HPDE6-E6E7 (cell line): ENCODE measurements around the gene NXPH2.
"Not testable (repeated sequence)": the region's sequence is repeated elsewhere in the genome, so short reads cannot be mapped to it uniquely, and the experiment has no call there.

Source experiments
- DNase-seq: peaks from one replicate; pipeline ENCODE4 v3.0.0; 2011; ENCODE audit warnings: missing footprints; ENCODE audit errors: extremely low spot score

The NXPH2 gene

DNA sequence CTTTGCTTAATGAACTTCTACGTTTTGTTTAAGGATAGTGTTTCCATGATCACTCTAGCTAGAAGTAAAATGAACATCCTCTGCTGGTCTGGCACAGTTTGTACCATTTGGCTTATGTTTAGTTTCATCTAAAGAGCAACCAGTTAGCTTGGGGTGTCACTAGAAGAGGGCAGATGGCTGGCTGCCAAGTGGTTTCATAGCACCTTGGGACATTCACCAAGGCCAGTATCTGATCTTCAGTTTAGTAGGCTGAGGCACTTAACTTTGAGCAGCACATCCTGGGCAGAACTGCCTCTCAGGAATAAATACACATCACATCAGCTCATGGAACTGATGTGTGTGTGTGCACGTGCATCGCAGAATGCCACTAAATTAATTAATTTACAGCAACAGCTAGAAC, 68.4 kb downstream of the NXPH2 start:
- no peak for DNase-seq

DNA sequence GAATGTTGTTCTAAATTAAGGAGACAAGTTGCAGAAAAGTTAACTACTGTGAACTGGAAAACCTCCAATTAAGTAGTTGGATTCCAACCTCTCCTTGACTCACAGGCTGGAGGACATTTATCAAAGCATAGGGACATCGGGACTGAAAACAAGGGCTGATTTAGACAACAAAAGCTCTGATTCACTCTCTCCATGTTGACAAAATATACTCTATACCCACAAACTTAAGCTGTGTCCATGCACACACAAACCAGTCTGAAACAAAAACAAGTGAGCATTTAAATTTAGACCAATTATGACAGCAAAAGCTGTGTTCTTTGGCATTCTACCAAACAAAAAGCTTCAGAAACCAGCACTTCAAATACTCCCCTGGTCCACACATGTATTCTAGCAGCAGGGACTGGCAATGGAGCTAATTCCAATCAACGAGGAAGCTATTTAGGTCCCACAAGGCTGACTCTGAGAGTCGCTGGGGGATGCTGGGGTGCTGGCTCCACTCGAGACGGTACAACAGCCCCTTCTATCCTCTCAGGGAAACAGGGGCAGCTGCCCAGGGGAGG, 71.4 kb downstream of the NXPH2 start:
- DNase-seq = no peak

DNA sequence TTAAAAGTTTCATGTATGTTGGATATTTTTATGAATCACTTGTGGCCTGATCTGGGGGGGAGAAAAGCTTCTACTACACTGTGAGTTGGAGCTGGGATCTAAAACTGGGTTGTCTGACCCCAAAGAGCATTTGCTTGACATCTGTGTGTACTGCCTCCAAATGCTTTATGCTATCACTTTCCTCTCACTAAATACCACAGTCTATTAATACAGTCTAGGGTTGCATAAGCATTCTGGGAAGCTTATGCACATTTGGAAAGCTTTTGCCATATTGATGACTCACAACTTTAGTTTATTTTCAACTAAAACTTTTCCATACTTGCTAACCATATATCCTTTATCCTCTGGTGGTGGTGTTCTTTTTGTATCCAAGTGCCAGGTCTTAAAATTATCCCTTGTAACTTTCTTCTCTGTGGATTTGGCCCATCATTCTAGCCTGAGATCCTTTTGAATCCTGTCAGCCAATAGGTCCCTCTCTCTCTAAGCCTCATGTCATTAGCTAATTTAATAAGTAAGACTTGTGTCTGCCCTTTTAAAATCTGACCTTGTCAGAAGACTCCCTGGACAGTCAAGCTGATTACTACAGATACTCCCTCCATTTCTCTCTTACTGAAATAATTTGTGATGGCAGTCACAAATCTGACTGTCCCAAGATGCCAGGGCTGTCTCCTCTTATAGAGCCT, 72.7 kb downstream of the NXPH2 start:
- DNase-seq = no peak

DNA sequence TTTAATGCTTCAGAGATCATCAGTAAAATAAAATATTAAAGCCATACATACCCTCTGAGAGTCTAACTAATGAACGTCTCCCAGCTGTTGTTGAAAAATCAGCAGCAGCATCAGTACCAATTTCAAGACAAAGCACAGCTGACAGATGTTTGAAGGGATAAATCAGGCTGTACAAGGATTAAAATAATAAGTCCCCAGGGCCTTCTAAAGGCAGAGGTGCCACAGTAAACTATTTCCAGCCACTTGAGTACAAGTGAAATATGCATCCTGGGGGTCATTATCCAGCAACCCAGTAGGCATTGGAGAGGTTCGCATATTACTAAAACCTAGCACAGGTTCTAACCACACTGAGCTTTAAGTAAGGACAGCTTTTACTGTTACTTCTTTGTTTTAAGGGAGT, 76.9 kb downstream of the NXPH2 start:
- no peak for DNase-seq

DNA sequence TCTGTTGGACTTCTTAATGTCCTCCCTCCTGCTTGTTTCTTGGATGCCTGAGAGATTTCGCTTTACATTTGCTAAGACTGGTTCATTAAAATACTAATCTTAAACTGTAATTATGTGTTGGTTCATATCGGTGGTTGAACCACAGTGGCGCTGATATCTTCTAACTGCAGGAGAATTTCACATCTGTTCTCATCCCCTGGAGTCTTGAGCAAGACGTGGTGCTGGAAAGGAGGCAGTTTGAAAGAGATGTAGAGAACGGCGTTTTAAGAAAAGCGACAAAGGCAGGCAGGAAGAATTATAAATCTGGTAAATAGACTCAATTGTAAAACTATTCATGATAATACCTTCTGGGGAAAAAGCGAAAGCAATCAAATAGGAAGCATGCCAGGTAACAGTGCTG, 79.5 kb downstream of the NXPH2 start:
- DNase-seq = no peak

DNA sequence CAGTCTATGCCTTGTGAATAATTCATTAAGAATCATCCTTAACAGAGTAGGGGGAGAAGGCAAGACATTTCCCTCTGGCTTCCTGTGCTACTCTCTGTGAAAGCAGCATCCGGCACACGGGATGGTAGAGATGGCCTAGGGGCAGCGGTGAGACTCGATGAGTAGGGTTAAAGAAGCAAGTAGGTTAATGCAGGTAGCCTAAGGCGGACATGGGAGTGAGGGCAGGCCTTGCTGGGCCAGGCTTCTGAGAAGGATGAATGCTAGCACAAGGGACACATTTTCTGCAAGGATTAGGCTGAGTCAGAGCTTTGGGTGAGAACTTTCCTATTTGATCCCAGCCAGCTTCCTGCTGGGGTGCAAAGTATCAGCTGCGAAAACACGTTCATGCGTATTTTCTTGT, 80.8 kb downstream of the NXPH2 start:
- DNase-seq = no peak

DNA sequence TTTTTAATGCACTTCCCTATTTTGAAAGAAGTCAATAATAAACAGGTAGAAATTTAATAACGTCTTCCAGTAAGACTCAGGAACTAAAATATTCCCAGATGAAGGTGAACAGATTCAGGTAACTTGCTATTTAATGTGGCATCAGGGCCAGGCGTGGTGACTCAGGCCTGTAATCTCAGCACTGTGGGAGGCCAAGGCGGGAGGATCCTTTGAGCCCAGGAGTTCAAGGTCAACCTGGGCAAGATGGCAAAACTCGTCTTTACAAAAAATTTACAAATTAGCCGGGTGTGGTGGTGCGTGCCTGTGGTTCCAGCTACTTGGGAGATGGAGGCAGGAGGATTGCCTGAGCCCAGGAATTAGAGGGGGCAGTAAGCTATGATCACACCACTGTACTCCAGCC, 81.8 kb downstream of the NXPH2 start:
- no peak for DNase-seq

DNA sequence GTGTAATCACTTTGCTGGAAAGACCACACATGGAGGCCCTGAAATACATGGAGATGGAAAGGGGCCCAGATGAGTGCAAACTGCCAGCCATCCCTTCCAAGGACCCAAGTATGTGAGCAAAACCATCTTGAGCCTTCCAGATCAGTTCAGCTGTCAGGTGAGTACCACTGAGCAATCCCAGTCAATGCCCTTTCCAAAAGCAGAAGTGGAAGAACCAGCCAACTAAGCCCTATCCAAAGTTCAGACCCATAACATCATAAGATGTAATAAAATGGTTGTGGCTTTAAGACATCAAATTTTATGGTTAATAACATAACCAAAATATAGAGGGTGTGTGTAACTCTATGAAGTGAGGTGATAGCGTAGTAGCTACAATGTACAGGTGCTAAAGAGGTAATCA, 88.5 kb downstream of the NXPH2 start:
- no peak for DNase-seq

DNA sequence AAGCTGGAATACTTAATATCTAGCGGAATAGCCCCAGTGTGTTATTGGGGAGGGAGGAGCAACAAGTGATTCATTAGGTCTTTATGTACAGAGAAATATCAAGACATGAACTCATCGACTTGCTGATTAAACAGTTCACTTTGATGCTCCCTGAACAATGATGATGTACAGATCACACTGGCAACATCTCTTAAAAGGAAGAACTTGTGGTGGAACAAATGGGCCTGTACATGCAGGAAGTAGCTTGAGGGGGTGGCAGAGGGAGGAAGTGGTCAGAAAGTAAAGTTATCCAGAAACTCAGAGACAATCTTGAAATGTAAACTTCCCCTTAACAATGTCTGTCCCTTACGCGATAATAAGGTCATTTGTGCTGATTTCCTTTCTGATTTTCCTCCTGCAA, 90.5 kb downstream of the NXPH2 start:
- no peak for DNase-seq

DNA sequence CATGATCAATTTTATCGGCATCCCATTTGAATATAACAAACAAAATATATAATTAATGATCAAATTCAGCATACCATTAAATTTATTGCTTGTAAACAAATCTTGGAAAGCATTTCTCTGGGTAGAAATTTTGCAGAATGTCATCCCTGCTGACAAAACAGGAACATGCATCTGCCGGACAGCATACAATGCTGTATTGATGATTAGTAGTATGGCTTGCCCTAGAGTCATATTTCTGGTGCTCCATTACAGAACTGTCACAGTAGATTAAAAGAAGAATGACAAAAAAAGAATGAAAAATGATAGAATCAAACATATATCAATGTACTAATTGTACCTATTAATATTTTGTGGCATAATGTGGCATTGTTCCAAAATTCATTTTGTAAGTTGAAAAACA, 98.0 kb downstream of the NXPH2 start:
- no peak for DNase-seq

DNA sequence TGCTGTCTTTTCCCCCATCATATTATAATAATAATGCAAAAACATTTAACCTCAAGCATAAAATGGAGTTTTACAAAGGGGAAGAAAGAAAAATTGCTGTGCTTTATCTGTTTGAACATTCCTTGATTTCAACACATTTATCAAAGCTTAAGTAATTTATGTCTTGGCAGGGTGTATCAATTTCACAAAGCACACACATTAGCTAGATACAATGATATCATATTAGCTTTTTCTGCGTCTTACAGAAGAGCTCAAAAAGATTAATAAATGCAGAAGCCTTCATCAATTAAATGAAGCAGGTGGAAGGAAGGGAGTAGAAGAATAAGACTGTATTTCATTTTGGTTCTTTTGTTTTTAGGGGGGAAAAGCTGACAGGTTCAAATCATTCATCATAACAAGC, 103.0 kb downstream of the NXPH2 start:
- no peak for DNase-seq

DNA sequence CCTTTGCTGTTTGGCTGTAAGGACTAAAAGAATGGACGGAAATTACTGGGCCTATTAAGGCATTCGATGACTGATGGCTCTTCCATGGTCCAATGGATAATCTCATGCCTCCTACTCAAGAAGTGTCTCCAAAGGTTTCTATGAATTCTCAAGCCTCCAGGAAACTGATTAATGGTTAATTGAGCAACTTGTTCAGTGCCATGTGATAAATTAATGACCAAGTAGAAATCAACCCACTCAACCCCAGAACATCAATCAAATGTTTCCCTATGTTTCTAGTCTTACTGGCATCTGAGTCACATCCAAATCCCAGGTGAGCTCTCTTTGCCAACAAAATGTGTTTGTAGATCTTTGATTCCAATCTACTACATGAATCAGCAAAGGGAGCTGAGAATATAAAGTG, 103.6 kb downstream of the NXPH2 start:
- DNase-seq = no peak

DNA sequence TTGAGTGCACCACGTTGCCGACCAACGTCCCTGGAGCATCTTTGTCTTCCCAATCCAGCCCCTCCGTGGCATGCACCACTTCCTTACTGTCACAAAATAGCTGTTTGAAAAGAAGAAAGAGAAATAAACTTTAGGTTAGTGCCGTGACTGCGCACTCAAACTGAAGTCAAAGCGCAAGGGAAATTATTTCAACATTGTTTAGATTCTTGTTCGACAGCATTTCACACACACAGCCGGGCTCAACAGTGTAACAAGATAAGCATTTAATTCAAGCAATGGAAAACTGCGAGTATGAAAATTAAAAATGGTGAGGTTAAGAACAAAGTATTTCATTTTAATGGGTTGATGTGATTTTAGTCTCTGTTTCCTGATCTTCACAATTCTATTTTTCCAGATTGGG, 108.6 kb downstream of the NXPH2 start:
- DNase-seq = no peak

DNA sequence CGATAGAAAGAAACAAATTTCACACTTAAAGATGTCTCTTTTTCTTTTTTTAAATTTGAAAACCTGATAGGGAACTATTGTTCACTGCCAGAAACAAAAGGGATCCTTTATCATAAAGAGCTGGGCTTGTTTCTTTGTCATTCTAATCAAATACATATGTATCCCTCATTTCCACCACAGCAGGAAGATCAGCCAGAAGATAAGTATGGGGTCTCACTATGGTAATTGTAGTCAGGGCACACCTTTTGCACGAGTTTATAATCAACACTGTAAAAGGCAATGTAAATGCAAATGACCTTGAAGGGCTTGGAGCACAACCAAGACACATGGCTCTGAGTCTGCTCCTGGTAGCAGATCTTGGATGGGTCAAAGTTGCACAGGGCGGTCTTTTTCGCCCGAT, 109.5 kb downstream of the NXPH2 start:
- no peak for DNase-seq

DNA sequence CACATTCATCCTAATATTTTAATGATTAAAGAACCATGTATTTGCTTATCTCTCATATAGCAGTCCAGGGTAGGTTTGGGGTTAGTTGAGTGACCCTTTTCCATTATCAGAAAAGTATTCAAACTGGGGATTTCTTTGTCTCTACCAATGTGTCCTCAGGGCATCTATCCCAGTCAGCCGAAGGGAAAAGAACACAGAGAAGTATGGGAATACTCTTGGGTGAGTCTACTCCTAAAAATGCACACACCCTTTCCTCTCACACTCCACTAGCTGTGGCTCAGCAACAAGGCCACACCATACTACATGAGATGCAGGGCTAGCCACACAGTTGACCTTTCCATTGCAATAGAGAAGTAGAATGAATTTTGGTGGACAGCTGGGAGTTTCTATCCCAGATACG, 114.3 kb downstream of the NXPH2 start:
- no peak for DNase-seq

DNA sequence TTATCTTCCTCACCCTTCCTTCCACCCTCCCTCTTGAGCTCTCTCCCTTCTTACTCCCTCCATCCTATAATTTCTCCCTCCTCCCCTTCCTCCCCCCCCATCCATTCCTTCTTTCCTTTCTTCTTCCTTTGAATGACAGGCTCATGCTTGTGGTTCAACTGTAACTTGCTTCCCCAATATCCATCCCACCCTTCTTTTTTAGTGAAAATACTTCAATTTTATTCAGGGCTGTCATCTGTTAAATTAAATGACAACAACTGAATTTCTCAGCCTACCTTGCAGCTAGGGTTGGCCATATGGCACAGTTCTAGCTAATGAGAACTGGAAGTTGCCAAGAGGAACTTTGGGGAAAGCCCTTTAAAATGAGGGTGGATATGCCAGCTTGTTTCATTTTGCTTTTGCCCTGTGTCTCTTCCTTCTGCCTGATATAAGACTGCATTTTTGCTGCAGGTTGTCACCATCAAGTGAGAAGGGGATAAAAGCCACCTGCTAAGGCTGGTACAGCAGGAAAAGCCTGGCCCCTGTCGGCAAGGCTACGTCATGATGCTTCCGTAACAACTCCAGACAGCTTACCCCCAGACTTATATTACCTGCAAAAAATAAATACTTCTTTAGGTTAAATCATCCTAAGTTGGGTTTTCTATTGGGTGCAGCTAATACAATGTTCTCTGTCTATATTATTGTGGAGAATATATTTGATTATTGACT, 121.8 kb downstream of the NXPH2 start:
- no peak for DNase-seq

DNA sequence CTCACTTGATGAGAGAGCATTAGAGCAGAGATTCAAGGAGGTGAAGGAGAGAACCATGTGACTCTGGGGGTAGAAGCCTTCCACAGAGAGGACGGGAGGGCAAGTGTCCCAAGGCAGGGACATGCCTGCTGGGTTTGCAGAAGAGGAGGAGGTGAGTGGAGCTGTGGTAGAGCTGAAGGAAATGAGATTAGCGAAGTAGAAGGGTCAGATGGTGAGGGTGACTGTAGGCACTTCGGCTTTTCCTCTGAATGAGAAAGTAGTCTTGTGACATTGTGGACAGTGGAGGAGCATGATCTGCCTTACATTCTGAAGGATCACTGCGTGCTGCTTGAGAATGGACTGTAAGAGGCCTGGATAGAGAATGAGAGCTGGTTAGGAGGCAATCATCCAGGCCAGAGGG, 126.0 kb downstream of the NXPH2 start:
- DNase-seq = no peak

DNA sequence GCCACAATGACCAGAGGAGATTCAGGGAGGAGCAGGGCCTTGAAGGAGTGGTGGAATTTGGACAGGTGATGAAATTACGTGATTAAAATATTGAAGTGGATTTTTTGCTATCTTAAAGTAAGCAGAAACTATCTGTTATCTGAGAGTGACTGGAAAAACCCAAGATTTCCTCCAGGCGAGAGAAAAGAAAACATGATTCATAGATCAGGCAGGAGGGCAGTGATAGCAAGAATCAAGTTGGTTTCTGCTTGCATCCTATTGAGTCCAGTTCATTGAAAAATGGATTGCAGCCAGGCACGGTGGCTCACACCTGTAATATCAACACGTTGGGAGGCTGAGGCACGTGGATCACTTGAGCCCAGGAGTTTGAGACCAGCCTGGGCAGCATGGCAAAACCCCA, 127.8 kb downstream of the NXPH2 start:
- DNase-seq = no peak

DNA sequence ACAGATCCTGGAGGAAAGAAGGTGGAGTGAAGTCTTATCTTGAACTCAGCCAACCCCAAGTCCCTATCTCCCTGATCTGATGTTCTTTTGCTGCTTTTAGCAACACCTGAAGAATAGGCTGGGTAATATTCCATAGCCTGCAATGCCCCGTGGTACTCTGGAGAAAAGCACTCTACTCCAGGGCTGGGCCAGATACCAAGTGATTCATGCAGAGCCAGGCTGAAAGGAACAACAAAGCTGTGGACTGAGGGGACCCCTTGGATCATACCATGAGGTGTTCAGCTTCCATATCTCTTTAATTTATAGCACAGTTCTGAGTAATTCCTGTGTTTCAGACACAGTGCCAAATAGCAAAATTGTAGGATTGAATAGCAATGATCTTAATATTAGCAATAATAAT, 130.6 kb downstream of the NXPH2 start:
- DNase-seq = no peak

DNA sequence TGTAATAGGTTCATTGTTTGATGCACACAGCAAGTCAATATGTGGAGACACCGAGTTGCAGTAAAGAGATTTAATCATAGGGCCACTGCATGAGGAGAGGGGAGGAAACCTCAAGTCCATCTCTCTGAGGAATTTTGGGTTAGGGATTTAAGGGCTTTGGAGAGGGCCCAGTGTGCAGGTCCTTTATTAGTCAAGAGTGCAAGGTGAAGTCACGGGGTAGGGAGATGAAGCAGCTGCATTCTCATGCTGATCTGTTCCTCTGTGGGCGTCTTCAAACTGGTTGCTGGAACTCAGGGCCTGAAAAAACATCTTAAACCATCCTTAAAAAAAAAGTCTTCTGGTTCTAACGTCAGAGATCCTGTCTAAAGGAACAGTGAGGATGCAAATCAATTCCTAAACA, 131.6 kb downstream of the NXPH2 start:
- DNase-seq = no peak

DNA sequence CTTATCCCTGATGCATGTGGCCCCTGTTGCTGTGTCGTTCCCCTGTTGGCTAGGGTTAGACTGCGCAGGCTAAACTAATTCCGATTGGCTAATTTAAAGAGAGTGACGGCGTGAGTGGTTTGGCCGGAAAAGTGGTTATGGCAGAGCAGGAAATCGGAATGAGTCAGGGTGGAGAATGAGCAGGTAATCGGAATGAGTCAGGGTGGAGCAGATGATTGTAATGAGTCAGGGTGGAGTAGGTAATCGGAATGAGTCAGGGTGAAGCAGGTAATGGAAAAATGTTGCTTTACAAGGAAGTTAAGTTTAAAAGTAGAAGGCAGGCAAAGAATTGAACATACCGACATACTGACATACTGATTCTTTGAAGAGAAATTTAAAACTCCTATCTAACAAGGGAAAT, 135.4 kb downstream of the NXPH2 start:
- DNase-seq = not testable (repeated sequence)

DNA sequence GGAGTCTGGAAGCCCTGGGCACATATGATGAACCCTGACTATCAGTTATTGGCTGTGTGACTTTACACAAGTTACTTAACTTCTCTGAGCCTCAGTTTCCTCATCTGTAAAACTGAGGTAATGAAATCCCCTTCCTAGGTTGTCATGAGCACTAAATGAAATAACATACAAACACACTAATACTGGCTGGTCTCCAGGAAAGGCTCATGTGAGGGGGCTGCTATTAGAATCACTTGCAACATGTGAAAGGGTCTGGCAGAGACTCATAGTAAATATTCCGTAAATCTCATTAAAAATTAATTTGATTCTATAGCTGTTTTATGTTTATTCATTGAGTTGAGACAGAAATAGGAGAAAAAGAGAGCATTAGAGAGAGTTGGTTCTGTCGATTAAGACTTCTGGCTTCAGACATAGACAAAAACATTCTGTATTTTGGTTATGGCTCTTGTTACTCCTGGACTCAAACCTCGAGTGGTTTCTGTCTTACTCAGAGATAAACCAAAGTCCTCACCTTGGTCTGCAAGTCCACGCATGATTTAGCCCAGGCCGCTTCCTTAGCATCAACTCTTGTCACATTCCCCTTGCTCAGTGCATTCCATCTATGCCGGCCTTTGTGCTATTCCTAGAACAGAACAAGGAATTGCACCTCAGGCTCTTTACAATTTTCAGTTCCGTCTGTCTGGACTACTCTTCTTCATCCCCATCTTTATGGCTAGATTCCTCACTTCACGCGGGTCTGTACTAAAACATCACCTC, 139.1 kb downstream of the NXPH2 start:
- DNase-seq = no peak

DNA sequence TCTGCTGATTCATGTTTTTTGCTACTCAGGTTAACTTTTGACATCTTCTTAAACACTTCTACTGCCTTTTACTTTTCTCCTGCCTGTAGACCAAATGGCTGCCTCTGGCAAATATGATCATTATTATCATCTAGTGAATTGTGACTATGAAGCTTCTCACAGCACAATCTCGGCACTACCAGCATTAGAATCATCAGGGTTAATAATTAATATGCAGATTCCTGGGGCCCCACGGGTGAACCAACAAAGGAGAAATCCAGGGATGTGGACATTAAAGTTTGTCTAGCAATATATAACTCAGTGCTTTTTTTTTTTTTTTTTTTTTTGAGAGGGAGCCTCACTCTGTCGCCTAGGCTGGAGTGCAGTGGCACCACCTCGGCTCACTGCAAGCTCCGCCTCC, 142.5 kb downstream of the NXPH2 start:
- DNase-seq = no peak
